ENCODE results near the gene TSPAN4. TPM values are rescaled to one million over a fixed set of nuclear protein-coding genes. Genes with fewer than 3 reads are reported as not detected.

Gene TSPAN4
- total and polyA plus RNA-seq, 9 of the 15 experiments (the other 6 are each of a cell fraction or from before 2014, with no cell fraction given): 0.07 to 31.0 (median 15.7) TPM

DNA sequence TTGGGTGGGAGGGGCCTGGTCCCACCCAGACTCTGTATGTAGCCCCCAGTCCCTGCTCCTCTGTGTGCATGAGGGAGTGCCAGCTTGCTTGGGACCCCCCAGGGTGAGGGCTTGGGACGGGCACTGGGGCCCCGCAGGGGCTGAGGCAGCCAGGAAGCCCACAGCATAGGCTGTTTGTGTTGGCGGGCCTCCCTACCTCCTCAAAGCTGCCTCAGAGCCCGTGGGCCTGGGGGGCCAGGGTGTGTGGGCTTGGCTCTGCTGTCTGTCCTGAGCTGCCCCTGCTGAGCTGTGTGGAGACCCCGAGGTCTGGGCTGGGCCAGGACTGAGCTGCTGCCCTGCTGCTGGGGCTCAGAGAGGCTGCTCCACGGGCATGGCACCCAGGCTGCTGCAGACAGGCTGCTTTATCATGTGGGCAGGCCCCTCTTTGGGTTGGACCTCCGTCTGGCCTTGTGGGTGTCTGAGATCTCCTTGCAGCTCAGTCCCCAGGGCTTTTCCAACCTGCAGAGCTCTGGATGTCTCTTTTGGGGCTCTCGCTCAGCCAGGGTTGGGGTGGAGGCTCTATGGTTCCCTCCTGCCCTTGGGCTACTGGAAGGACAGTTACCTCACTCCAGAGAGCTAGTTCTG is 3.3 kb downstream of the TSPAN4 start (continued):
- TF ChIP-seq POLR2G (IDR thresholded peaks at IDR 0.05; ENCODE audit: low read depth, low read length): 0 out of 2 replicates have a peak, but pooled peaks have one; percentile 11

DNA sequence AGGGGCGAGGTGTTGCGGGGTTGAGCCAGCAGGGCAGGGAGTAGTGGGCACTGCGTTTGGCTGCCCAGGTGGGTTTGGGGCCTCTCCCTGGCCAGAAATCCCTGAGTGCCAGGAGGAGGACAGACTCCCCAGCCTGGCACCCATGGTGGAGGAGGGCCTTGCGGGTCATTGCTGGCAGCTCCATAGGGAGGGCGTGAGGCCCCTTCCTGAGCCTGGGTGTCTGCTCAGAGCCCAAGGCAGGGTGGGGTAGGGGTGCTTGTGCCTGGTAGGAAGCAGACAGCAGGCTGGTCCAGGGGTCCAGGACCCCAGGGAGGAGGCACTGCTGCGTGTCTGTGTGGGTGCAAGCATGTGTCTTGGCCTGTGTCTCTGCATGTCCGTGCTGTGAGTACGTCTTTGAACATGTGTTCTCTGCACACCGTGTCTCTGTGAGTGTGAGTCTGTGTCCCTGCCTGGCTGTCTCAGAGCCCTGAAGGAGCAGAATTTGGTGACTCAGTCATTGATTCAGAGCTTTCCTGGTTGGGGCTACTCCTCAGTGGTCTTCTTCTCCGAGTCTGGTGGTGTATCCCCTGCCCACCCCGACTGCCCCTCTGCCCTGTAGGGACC is 3.9 kb downstream of the TSPAN4 start:
- Histone ChIP-seq H3K27ac (ENCODE audit: extremely low read depth, low read depth, low read length) (no peak overlapping the region), H3K9me3 (replicated peaks; ENCODE audit: control insufficient read depth, insufficient read depth, low read depth, low read length) (no peaks in the 10 kb centered on the region), H3K9ac (ENCODE audit: insufficient read depth in 1 of 2, low read depth in 2 of 2, low read length in 2 of 2) (0 out of 4 replicates have a peak overlapping the region, but pooled peaks of 1 of the 2 experiments have one; percentile 69), H3K4me2 (ENCODE audit: insufficient read depth, low read length) (no peak overlapping the region), H3K9me1 (ENCODE audit: control insufficient read depth, insufficient read depth, low read length) (no peaks in the 10 kb centered on the region), H3K36me3 (ENCODE audit: control insufficient read depth, insufficient read depth, low read length) (no peaks in the 10 kb centered on the region), H4K20me1 (replicated peaks; ENCODE audit: control insufficient read depth, insufficient read depth, low read length) (no peaks in the 10 kb centered on the region; the same call in 1 of the 2 replicates), H2AFZ (ENCODE audit: low read depth, low read length) (no peak overlapping the region), H3K79me2 (ENCODE audit: control insufficient read depth, insufficient read depth, low read length) (peaks cover 21% of the 10 kb centered on the region), H3K4me3 (no peak overlapping the region), H3K27me3 (ENCODE audit: control insufficient read depth in 2 of 2, insufficient read depth in 2 of 2, low read length in 2 of 2) (no peaks in the 10 kb centered on the region), H3K4me1 (replicated peaks in 1 of 2; ENCODE audit: control insufficient read depth in 2 of 2, insufficient read depth in 2 of 2, low read length in 2 of 2) (peaks cover 18 to 80% of the 10 kb centered on the region in 2 experiments)
- intact Hi-C loops (cut with micrococcal nuclease) (loop anchor here (5.0 to 10.0 kb wide), 2 partner anchors 68 to 206 kb away; partner anchors contain the start of gene CHID1), in situ Hi-C loops (cut with MboI) (no loop called here)
- DNase-seq (ENCODE audit: extremely low read depth in 1 of 4, low spot score in 3 of 4) (no peak), FAIRE-seq (peak; percentile 11), ATAC-seq (no peak)
- CTCF ChIA-PET (ENCODE audit: low intra/inter-chr PET ratio): no interaction called here
- BruUV-seq (replicated peaks): no TSS peak
- no peak for TF ChIP-seq NELFE (IDR thresholded peaks at IDR 0.05; ENCODE audit: insufficient read depth, insufficient read length)
- peak; percentile 48; the same call in 1 of the 2 replicates for TF ChIP-seq ZNF282 (CRISPR knock-in tag; IDR thresholded peaks at IDR 0.05)
- no peak for TF ChIP-seq KAT2B (IDR thresholded peaks at IDR 0.05; ENCODE audit: low read depth, low read length)
- POLR2A ChIA-PET: interaction anchor here (0.6 to 1.3 kb wide), 3 partner anchors 22 to 53 kb away, joined by 3 read pairs; no protein-coding TSS in a partner anchor
- WGBS (ENCODE audit: insufficient coverage, low coverage, missing lambda C conversion rate): 44% methylated on average over 11 of the region's 11 CpGs

Data from K562 (cell line).